GM23248 (cell line): ENCODE data around the gene SCTR. TPM values are rescaled to one million over a fixed set of nuclear protein-coding genes. Genes with fewer than 3 reads are reported as not detected.

Experiments used
- DNase-seq: peaks from one replicate; pipeline ENCODE4 v3.0.0-alpha.2; 2015
- H2AFZ ChIP-seq: fragments of 200-600 bp; sonication (generic); 2 replicates; pipeline ENCODE4 v1.6.1; 2016; ENCODE audit warnings: antibody characterized with exemption
- H3F3A ChIP-seq: fragments of 200-600 bp; sonication (generic); 2 replicates; pipeline ENCODE4 v1.6.1; 2016; ENCODE audit warnings: mild to moderate bottlenecking, antibody characterized with exemption, mixed run types; ENCODE audit not compliant: insufficient read depth
- H3K27ac ChIP-seq: fragments of 200-600 bp; sonication (generic); 2 replicates; pipeline ENCODE4 v1.5.1; 2016; ENCODE audit warnings: mild to moderate bottlenecking
- H3K27me3 ChIP-seq: fragments of 200-600 bp; sonication (generic); replicated peaks from 2 replicates; pipeline ENCODE4 v1.6.1; 2016; ENCODE audit warnings: mild to moderate bottlenecking; ENCODE audit not compliant: insufficient read depth
- H3K36me3 ChIP-seq: fragments of 200-600 bp; sonication (generic); 2 replicates; pipeline ENCODE4 v1.6.1; 2016; ENCODE audit warnings: low read depth, mild to moderate bottlenecking
- H3K4me1 ChIP-seq: fragments of 200-600 bp; sonication (generic); 2 replicates; pipeline ENCODE4 v1.6.1; 2016; ENCODE audit warnings: mild to moderate bottlenecking; ENCODE audit not compliant: insufficient read depth
- H3K4me2 ChIP-seq: fragments of 200-600 bp; sonication (generic); one replicate; pipeline ENCODE4 v1.6.1; 2016; ENCODE audit warnings: mild to moderate bottlenecking; ENCODE audit not compliant: unreplicated experiment
- H3K4me3 ChIP-seq: fragments of 200-600 bp; sonication (generic); 2 replicates; pipeline ENCODE4 v1.5.1; 2016; ENCODE audit warnings: mild to moderate bottlenecking
- H3K79me2 ChIP-seq: fragments of 200-600 bp; sonication (generic); 2 replicates; pipeline ENCODE4 v1.6.1; 2016; ENCODE audit warnings: mild to moderate bottlenecking; ENCODE audit not compliant: insufficient read depth
- H3K9ac ChIP-seq: fragments of 200-600 bp; sonication (generic); 2 replicates; pipeline ENCODE4 v1.6.1; 2016; ENCODE audit warnings: mild to moderate bottlenecking
- H3K9me2 ChIP-seq: fragments of 200-600 bp; sonication (generic); 2 replicates; pipeline ENCODE4 v1.6.1; 2016; ENCODE audit warnings: mixed run types, mild to moderate bottlenecking, moderate library complexity; ENCODE audit not compliant: insufficient read depth
- H3K9me3 ChIP-seq: fragments of 200-600 bp; sonication (generic); one replicate; pipeline ENCODE4 v1.6.1; 2017; ENCODE audit warnings: low read depth
- H4K20me1 ChIP-seq: fragments of 200-600 bp; sonication (generic); 2 replicates; pipeline ENCODE4 v1.6.0; 2016; ENCODE audit not compliant: insufficient read depth
- EZH2 ChIP-seq: fragments of 200-600 bp; sonication (generic); IDR thresholded peaks from 2 replicates; pipeline ENCODE4 v1.6.1; 2018; ENCODE audit warnings: antibody characterized with exemption, mild to moderate bottlenecking; ENCODE audit not compliant: insufficient read depth, poor library complexity, severe bottlenecking
- EZH2phosphoT487 ChIP-seq: fragments of 200-600 bp; sonication (generic); IDR thresholded peaks from 2 replicates; pipeline ENCODE4 v1.6.1; 2018; ENCODE audit warnings: antibody characterized with exemption, moderate library complexity, mild to moderate bottlenecking, low read depth; ENCODE audit not compliant: insufficient read depth
- WGBS, 2 experiments: methylation state at CpG; one replicate each; pipeline ENCODE4 v1.1.6; 2015 to 2017; ENCODE audit warnings: low lambda C conversion rate in 2 of 2, low coverage in 1 of 2; ENCODE audit errors: missing lambda C conversion rate in 2 of 2; 5-methylcytosine and 5-hydroxymethylcytosine counted together
- in situ Hi-C: fragments of 300-500 bp; cut with MboI; formaldehyde crosslinking; loops from 2 replicates; pipeline ENCODE4 v1.15.0; 2020
- polyA plus RNA-seq: library from polyadenylated mRNA; unstranded; fragments of >200 nt; fragmentation: Nextera tagmentation; extraction: Ambion mirVana; gene quantifications from 2 replicates; pipeline ENCODE4 v1.2.1, GENCODE V29; 2016
- total RNA-seq: library from RNA; depleted of rRNA; stranded (reverse); fragments of >200 nt; shearing (Covaris generic); gene quantifications from 2 replicates; pipeline ENCODE4 v1.2.3, GENCODE V29; 2014

Gene SCTR
- total and polyA plus RNA-seq, 2 experiments from 2014 or later, result not detected

DNA sequence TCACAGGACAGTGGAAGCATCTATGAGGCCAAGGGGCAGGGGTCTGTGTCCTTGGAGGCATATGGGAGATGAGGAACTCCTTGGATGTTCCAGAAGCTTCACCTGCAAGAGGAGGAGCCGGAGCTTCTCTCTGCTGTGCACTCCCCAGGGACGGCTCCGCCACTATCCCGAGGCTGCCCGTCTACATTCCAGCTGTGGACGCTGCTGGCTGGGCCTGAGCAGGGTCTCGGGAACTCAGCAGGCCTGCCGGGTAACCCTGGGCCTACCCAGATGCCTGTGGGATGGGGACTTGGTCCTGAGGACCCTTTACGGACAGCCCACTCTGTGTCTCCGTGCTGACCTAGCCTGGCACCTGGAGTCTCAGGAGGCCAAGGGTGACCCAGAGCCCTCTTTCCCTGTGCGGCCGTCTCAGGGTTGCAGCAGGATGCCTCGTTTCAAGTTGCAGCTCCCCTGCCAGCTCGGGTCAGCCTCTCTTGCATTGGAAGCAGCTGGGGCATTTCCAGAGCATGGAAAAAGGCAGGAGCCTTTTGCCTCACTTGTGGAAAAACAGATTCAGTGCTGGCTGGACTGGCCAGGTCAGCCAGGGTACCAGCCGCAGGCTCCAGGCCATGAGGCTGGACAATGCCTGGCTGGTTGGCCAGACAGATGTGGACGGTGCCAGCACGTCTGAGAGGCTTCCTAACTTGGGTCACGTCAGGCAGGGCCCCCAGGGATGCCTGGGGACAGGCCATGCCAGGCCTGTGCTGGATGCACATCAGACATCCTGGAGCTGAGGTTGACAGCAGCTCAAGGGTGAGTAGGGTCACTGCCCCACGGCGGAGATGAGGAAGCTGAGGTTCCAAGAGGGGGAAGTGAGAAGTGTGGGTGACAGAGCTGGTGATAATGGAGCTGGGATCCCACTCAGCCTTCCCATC lies 41.5 kb downstream of the SCTR start:
- Histone ChIP-seq H4K20me1 (no peaks in the 10 kb centered on the region), H3K9me3 (no peaks in the 10 kb centered on the region), H3K4me2 (no peak overlapping the region), H3K9me2 (no peaks in the 10 kb centered on the region), H3K36me3 (no peaks in the 10 kb centered on the region), H3K9ac (no peak overlapping the region), H3K4me3 (no peak overlapping the region), H3K27me3 (0 out of 2 replicates have a peak, but pooled peaks cover 10% of the 10 kb centered on the region), H3K79me2 (no peaks in the 10 kb centered on the region), H3K4me1 (peaks cover 14% of the 10 kb centered on the region; the same call in 1 of the 2 replicates), H3F3A (no peaks in the 10 kb centered on the region), H3K27ac (no peak overlapping the region), H2AFZ (no peak overlapping the region)
- TF ChIP-seq EZH2 (no peak), EZH2phosphoT487 (no peak)
- in situ Hi-C loops, result no loop called here
- DNase-seq, result peak; percentile 10
- 61 to 62% methylated on average over 20 of the region's 20 CpGs for WGBS, 2 experiments

DNA sequence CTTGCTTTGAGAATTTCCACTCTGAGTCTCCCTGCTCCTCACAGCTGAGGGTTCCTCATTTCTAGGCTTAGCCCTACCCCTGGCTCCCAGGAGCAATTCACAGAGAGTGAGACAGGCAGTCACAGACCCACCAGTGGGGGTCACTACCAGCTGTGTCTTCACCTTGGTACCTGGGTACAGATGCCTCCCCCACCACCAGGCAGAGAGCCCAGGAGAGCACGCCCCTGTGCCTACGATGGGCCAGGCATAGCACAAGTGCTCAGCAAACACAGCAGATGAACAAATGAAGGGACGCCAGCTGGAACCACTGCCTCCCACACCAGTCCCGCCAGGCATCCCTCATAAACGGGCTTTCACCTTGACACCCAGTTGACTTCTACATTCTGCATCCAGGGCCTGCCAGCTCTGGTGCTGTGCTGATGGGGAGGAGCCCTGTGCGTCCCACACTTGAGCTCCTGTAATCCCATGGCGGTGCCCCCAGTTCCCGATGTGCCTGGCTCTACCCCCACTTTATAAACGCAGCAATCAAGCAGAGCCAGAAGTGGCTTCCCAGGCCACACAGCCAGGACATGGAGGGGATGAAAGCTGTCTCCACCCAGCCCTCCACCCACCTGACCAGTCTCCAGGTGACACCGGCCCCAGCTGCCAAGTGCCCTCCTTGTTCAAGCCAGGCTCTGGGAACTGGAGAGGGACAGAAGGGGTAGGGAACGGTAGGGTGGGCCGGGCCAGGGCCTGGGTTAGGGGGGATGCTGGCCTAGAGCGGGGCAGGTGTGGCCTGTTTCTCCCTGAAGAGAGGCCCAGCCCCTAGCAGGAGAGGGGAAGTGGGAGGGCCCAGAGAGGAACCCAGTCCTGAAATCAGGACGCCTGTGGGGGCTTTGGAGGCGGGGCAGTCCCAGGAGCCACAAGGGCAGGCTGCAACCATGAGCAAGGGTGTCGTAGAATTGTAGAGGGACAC lies 42.5 kb downstream of the SCTR start:
- 0 out of 2 replicates have a peak, but pooled peaks cover 8% of the 10 kb centered on the region for H3K4me1 ChIP-seq
- H3K36me3 ChIP-seq, result no peaks in the 10 kb centered on the region
- H3F3A ChIP-seq, result no peaks in the 10 kb centered on the region
- no peak overlapping the region for H3K4me3 ChIP-seq
- no peaks in the 10 kb centered on the region for H4K20me1 ChIP-seq
- TF ChIP-seq EZH2phosphoT487, result no peak
- TF ChIP-seq EZH2, result no peak
- H2AFZ ChIP-seq, result no peak overlapping the region
- H3K27ac ChIP-seq, result no peak overlapping the region
- H3K27me3 ChIP-seq, result 0 out of 2 replicates have a peak, but pooled peaks cover 10% of the 10 kb centered on the region
- H3K79me2 ChIP-seq, result no peaks in the 10 kb centered on the region
- no peaks in the 10 kb centered on the region for H3K9me3 ChIP-seq
- in situ Hi-C loops, result no loop called here
- H3K9ac ChIP-seq, result no peak overlapping the region
- WGBS, 2 experiments, result 75 to 76% methylated on average over 16 of the region's 16 CpGs
- H3K4me2 ChIP-seq, result no peak overlapping the region
- DNase-seq, result no peak
- no peaks in the 10 kb centered on the region for H3K9me2 ChIP-seq

DNA sequence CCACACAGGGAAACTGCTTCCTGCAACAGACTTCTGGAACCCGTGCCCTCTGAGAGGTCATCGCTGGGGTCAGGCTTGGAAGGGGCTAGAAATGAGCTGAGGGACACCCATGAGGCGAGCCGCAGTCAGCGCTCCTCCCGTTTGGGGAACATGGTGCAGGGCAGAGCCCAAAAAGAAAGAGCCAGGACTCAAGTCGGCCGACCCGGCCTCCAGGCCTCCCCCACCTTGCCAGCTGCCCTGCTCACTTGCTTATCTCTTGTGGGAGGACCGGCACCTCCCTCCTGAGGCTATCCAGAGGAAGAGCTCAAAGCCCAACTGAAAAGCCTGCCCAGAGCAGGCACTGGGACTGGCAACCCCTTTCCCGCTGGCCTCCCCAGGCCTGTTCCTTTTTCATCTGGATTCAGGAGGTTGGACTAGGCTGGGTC lies 43.6 kb downstream of the SCTR start:
- no peak overlapping the region for H3K4me2 ChIP-seq
- H3K36me3 ChIP-seq, result no peaks in the 10 kb centered on the region
- H3K79me2 ChIP-seq, result no peaks in the 10 kb centered on the region
- H3F3A ChIP-seq, result no peaks in the 10 kb centered on the region
- no peak overlapping the region for H2AFZ ChIP-seq
- H3K9me3 ChIP-seq, result no peaks in the 10 kb centered on the region
- no peak for DNase-seq
- no peaks in the 10 kb centered on the region for H4K20me1 ChIP-seq
- H3K27ac ChIP-seq, result no peak overlapping the region
- H3K9me2 ChIP-seq, result no peaks in the 10 kb centered on the region
- TF ChIP-seq EZH2phosphoT487 (no peak), EZH2 (no peak)
- in situ Hi-C loops, result no loop called here
- no peak overlapping the region for H3K4me3 ChIP-seq
- 0 out of 2 replicates have a peak, but pooled peaks cover 10% of the 10 kb centered on the region for H3K27me3 ChIP-seq
- H3K9ac ChIP-seq, result no peak overlapping the region
- 0 out of 2 replicates have a peak, but pooled peaks cover 5% of the 10 kb centered on the region for H3K4me1 ChIP-seq
- WGBS, 2 experiments, result 86 to 88% methylated on average over 11 of the region's 11 CpGs

DNA sequence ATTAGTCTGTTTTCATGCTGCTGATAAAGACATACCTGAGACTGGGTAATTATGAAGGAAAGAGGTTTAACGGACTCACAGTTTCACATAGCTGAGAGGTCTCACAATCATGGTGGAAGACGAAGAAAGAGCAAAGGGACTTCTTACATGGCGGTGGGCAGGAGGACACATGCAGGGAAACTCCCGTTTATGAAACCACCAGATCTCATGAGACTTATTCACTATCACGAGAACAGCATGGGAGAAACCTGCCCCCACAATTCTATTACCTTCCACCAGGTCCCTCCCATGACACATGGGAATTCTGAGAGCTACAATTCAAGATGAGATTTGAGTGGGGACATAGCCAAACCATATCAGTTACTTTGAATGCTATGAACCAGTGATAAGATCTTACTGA lies 44.1 kb downstream of the SCTR start:
- in situ Hi-C loops, result no loop called here
- Histone ChIP-seq H3K79me2 (no peaks in the 10 kb centered on the region), H3F3A (no peaks in the 10 kb centered on the region), H3K27me3 (0 out of 2 replicates have a peak, but pooled peaks cover 10% of the 10 kb centered on the region), H3K9me3 (no peaks in the 10 kb centered on the region), H3K4me1 (0 out of 2 replicates have a peak, but pooled peaks cover 5% of the 10 kb centered on the region), H4K20me1 (no peaks in the 10 kb centered on the region), H3K9ac (no peak overlapping the region), H3K4me3 (no peak overlapping the region), H3K4me2 (no peak overlapping the region), H2AFZ (no peak overlapping the region), H3K27ac (no peak overlapping the region), H3K9me2 (no peaks in the 10 kb centered on the region), H3K36me3 (no peaks in the 10 kb centered on the region)
- WGBS, 2 experiments, result 72 to 73% methylated on average over 5 of the region's 5 CpGs
- no peak for DNase-seq
- TF ChIP-seq EZH2phosphoT487, result no peak
- TF ChIP-seq EZH2, result no peak
